ENCODE results near the gene CYP2C8. TPM values are rescaled to one million over a fixed set of nuclear protein-coding genes. Genes with fewer than 3 reads are reported as not detected.

CYP2C8 gene
- total RNA-seq, 1 donor from 2014 or later, result 2.9 TPM

GRCh38 chr10:94992811-94993210 is 76.5 kb downstream of the CYP2C8 start:
- DNase-seq (ENCODE audit: extremely low spot score, unreplicated experiment), result no peak
- TF ChIP-seq CTCF (conservative IDR thresholded peaks at IDR 0.05), result no peak
- H3K4me1 Mint-ChIP-seq (ENCODE audit: unreplicated experiment), result no peaks in the 10 kb centered on the region
- no peaks in the 10 kb centered on the region for H3K36me3 Mint-ChIP-seq
- H3K27me3 Mint-ChIP-seq, result no peaks in the 10 kb centered on the region
- no peak overlapping the region for H3K4me3 Mint-ChIP-seq
- no peak overlapping the region for H3K27ac Mint-ChIP-seq
- peaks cover 10% of the 10 kb centered on the region for H3K9me3 Mint-ChIP-seq

- no peaks in the 10 kb centered on the region for H3K4me1 Mint-ChIP-seq (ENCODE audit: unreplicated experiment)
- no peak overlapping the region for H3K4me3 Mint-ChIP-seq
- H3K36me3 Mint-ChIP-seq, result no peaks in the 10 kb centered on the region
- H3K9me3 Mint-ChIP-seq, result peaks cover 10% of the 10 kb centered on the region
- peak overlapping the region; percentile 42 for H3K27ac Mint-ChIP-seq
- no peak for TF ChIP-seq CTCF (conservative IDR thresholded peaks at IDR 0.05)
- no peaks in the 10 kb centered on the region for H3K27me3 Mint-ChIP-seq
- no peak for DNase-seq (ENCODE audit: extremely low spot score, unreplicated experiment)
Measured at GRCh38 chr10:94991243-94991888, 77.9 kb downstream of the CYP2C8 start.

- Mint-ChIP-seq H3K27ac (no peak overlapping the region), H3K9me3 (peaks cover 10% of the 10 kb centered on the region), H3K4me3 (no peak overlapping the region), H3K36me3 (no peaks in the 10 kb centered on the region), H3K4me1 (ENCODE audit: unreplicated experiment) (no peaks in the 10 kb centered on the region), H3K27me3 (no peaks in the 10 kb centered on the region)
- no peak for TF ChIP-seq CTCF (conservative IDR thresholded peaks at IDR 0.05)
- DNase-seq (ENCODE audit: extremely low spot score, unreplicated experiment), result no peak
Measured at GRCh38 chr10:94989192-94989591, 80.1 kb downstream of the CYP2C8 start.

Other genes with a start within 250 kb of the CYP2C8 start
- gene CYP2C9, start 130.8 kb downstream of the CYP2C8 start, total RNA-seq (ENCODE audit: low replicate concordance), result 1.5 and 2.8 TPM in 2 replicates
- gene ACSM6, start 124.7 kb upstream of the CYP2C8 start, total RNA-seq (ENCODE audit: low replicate concordance), result not detected in 2 replicates
- 171 and 347 TPM in 2 replicates for gene PDLIM1, start 221.5 kb upstream of the CYP2C8 start, total RNA-seq (ENCODE audit: low replicate concordance)